NCI-H748 treated with DMSO at 0.1 percent for 48 hours (cell line): Measurements from ENCODE around the gene HIC1.

Experiments
- DNase-seq: peaks from one replicate; lab custom pipeline; 2025; lab: John Stamatoyannopoulos, UW

Gene HIC1

DNA sequence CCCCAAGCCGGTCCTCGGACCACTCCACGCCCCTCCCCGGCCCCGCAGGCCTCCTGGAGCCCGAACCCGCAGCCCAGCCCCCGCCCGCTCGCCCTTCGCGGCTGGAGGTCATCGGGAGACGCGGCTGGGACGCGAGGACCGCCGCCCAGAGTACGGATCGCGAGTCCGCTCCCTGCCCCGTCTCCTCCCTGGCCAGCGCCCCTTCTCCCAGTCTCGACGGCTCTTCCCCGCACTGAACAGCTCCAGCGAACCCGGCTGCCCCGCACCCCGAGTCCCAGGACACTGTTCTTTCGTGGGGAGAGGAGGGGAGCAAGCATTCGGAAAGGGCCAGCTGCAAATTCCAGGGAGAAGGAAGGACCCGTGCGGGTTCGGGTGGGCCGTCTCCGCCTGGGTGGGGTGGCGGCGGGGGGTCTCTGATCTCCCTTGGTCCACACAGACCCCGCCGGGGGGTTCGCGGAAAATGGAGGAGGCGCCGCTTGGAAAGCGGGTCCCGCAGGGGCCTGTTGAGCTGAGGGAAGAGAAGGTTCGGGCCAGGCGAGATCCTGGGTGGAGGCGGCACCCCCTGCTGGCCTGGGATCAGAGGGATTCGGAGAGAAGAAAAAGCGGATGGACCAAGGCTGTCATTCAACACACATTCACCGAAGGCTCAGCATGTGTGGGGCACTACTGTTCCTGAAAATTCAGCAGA, 29.1 kb upstream of the HIC1 start:
- DNase-seq: peak; percentile 40

GRCh38 chr17:2027528-2028233, 27.2 kb upstream of the HIC1 start:
- DNase-seq: no peak

- DNase-seq: no peak
Measured at GRCh38 chr17:2028234-2028614, 26.7 kb upstream of the HIC1 start.

DNA sequence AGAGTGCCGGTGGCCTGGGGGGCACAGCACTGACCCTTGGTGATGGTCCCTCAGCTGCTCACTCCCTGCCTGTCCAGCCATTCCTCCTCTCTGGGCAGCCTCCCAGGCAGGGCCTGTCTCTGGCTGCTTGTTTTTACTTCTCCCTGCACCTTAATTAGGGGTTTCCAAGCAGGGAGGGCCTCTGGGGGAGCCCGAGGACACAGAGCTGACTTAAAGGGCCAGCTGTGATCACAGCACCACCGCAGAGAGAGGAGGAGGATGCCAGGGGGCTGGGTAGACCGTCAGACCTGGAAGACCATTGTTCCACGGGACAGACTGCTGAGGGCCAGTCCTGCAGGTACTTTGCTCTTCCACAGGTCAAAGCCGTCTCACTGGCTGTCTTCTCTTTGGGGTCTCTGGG, 26.2 kb upstream of the HIC1 start:
- DNase-seq: no peak

DNA sequence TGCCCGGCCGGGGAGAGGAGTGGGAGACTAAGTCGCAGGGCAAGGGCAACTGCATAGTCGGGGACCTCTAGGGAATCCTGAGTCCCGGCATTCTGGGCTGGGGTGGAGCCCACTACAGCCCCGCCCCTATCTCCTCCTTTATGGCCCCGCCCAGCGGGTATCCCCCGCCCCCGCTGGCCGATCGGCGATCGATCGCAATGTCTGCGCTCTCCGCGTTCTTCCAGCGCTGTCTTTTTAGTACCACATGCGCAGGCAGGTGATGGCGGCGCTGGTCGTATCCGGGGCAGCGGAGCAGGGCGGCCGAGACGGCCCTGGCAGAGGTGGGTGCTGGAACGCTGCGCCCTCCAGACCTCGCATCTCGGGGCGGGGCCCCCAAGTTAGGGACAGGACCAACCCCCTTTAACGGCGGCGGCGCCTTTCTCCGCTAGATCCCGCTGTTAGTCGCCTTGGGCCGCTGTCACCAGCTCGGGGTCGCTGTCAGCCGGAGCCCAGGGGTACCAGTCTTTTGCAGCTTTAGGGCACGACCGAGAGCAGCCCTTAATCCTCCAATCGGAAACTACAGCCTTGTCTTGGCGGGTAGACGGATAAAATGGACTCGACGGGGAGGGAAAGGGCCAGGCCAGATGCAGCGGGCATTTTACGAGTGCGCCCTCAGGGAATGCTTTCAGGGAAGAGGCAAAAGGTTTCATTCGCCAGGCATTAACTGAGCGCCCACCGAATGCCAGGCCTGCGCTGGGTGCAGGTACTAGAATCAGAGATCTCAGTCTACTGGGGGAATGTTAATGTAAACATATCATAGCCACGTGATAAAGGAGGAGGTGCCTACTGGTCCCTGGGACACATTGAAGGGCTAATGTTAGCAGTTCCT, 24.8 kb upstream of the HIC1 start, which contains the start of gene DPH1:
Gene DPH1, plus strand, starts transcription at position 243 of the 868 bp plus-strand sequence. Its CDS starts 17 bp downstream, at position 260.
- peak; percentile 91 for DNase-seq

- DNase-seq: no peak
Measured at GRCh38 chr17:2030779-2031163, 24.1 kb upstream of the HIC1 start.

DNA sequence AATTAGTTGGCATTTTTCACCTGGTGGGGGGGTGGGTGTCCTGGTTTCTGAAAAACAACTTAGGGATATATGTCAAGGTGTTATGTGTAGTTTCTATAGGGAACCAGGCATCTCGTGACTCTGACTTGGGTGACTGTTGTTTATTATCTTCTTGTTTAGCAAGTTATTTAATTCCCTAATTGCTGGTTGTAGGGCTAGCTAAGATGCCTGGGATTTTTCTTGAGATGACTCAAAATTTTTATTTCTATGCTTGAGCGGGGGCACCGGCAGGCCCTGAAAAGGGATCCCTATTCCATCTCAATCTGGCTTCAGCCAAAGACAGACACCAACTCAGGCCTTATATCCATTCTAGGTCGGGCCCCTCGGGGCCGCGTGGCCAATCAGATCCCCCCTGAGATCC, 21.8 kb upstream of the HIC1 start:
- DNase-seq: no peak

GRCh38 chr17:2034157-2034556, 20.7 kb upstream of the HIC1 start:
- DNase-seq: no peak

- DNase-seq: no peak
Measured at GRCh38 chr17:2034806-2035540, 19.9 kb upstream of the HIC1 start.

DNA sequence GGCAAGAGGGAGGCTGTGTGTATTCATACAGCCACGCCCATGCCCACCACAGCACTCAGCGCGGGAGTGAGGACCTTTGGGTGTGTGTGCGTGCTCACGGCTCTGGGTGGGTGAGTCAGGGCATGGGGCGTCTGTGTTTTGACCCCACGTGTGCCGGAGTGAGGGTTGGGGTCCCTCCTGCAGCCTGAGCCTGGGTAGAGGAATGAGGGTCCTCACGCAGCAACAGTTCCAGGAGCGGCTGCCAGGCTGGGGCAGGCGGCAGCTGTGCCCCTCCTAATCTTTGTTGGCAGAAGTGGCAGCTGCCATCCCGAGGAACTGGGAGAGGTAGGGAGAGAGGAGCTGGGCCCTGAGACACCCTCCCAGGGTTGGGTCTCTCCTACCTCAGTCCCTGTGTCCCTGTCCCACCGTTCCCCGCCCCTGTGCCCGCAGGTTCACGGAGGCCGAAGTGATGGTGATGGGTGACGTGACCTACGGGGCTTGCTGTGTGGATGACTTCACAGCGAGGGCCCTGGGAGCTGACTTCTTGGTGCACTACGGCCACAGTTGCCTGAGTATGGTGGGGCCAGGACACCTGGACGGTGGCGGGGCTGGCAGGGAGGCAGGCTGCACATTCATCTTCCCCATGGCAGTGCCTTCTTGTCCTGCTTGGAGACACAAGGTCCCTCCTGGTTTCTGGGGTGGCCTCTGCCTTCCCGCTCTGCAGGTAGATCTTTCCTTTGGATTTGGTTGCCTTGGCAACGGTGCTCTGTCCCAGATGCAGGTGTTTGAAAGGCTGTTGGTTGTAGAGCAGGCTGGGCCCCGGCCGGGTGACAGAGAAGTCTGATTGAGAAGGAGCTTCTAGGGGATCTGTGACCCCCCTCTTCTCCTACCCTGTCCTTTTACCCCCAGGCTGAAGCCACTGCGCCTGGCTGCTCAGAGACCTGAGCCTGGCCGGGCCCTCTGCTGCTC, 19.1 kb upstream of the HIC1 start:
- DNase-seq: no peak

- no peak for DNase-seq
Measured at GRCh38 chr17:2037155-2037554, 17.7 kb upstream of the HIC1 start.

DNA sequence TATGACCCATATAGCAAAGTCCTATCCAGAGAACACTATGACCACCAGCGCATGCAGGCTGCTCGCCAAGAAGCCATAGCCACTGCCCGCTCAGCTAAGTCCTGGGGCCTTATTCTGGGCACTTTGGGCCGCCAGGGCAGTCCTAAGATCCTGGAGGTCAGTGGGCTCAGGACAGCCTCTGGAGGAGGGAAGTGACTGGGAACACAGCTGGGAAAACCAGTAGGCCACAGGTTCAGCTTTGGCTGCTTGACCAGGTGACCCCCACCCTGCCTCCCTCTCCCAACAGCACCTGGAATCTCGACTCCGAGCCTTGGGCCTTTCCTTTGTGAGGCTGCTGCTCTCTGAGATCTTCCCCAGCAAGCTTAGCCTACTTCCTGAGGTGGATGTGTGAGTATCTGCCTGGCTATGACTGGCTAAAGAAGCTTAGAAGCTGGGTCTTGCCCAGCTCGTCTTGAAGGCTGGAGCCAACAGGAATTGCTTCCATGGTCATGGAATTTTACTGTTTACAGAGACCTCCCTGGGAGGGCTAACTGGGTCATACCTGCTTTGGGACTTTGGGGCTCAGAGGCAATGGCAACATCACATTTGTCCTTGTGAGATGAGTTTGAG, 14.6 kb upstream of the HIC1 start:
- DNase-seq: no peak

- peak; percentile 42 for DNase-seq
Measured at GRCh38 chr17:2040942-2041560, 13.9 kb upstream of the HIC1 start.

DNA sequence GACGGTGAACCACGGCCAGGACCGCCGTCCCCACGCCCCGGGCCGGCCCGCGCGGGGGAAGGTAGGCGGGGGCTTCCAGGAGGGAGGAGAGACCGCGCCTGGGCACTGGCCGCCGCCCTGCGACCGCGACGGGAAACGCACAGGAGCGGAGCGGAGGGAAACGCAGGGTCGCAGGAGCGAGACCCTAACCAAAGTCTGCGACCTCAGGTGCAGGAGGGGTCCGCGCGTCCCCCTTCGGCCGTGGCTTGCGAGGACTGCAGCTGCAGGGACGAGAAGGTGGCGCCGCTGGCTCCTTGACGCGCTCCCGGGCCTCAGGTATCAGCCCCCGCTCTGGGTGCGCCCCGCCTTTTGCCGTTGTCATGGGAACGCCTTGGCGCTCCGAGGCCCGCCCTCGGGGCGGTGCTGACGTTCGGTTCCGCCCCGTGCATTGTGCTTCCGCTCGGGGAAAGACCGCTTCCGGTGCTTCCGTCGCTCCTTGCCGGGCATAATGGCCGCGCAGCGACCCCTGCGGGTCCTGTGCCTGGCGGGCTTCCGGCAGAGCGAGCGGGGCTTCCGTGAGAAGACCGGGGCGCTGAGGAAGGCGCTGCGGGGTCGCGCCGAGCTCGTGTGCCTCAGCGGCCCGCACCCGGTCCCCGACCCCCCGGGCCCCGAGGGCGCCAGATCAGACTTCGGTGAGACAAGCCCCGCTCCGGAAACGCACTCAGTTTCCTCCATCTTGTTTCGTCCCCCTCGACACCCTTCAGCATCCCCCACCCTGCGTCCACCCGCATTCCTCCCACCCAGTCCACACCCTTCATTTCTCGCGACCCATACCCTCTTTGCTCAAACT, 13.1 kb upstream of the HIC1 start, which contains the start of gene OVCA2:
Gene OVCA2, plus strand, starts transcription at position 462 of the 829 bp plus-strand sequence. Its CDS starts 26 bp downstream, at position 488.
- peak; percentile 97 for DNase-seq

DNA sequence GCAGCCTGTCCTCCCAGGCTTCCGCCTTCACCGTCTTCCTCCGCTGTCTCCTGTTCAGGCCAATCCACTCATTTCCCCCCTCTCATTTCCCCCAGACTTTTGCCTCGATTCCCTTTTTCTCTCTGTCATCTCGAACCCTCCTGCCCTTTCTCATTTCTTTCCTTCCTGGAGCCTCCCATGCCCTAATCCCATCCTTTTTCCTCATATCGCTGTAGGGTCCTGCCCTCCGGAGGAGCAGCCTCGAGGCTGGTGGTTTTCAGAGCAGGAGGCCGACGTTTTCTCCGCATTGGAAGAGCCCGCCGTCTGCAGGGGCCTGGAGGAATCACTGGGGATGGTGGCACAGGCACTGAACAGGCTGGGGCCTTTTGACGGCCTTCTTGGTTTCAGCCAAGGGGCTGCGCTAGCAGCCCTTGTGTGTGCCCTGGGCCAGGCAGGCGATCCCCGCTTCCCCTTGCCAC, 12.5 kb upstream of the HIC1 start:
- DNase-seq: peak; percentile 34

DNA sequence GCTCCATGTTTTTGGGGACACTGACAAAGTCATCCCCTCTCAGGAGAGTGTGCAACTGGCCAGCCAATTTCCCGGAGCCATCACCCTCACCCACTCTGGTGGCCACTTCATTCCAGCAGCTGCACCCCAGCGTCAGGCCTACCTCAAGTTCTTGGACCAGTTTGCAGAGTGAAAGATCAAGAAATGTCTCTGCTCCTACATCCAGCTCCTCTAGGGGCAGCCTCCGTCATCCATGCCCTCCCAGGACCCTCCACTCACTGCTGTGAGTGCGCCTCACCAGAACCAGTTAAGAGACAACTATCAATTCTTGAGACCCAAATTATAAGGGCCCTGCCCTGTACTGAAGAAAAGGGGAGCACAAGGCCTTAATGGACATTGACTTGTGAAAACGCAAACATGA, 12.0 kb upstream of the HIC1 start:
- DNase-seq: no peak

DNA sequence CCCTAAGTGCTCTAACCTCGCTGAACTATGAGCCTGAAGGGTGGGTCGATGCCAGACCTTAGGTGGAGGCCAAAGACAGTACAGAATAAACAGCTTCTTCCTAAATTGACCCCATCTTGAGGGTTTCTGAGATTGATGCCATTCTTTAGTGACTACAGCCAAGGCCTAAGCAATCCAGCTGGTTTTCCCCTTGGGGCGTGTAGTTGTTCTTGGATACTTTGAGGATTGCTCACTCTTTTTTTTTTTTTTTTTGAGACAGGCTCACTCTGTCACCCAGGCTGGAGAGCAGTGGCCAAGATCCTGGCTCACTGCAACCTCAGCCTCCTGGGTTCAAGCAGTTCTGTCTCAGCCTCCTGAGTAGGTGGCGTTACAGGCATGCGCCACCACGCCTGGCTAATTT, 11.1 kb upstream of the HIC1 start:
- no peak for DNase-seq

GRCh38 chr17:2044263-2044894, 10.5 kb upstream of the HIC1 start:
- no peak for DNase-seq
